COLO668 (cell line): ENCODE data around the gene GPR33.
A peak's percentile ranks its signal among the peaks of the same experiment; 100 is the strongest.
"Not testable (repeated sequence)": the region's sequence is repeated elsewhere in the genome, so short reads cannot be mapped to it uniquely, and the experiment has no call there.

Experiments
- DNase-seq: peaks from one replicate; lab custom pipeline; 2025; ENCODE audit not compliant: unreplicated experiment; lab: John Stamatoyannopoulos, UW

Gene GPR33

DNA sequence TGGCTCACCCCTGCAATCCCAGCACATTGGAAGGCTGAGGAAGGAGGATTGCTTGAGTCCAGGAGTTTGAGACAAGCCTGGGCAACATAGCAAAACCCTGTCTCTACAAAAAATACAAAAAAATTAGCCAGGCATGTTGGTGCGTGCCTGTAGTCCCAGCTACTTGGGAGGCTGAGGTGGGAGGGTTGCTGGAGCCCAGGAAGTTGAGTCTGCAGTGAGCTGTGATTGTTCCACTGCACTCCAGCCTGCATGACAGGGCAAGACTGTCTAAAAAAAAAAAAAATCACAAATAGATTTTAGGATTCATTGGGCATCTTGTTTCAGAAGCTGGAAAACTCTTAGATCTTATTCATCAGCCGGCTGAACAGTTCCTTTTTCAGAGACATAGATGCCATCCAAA lies 25.4 kb downstream of the GPR33 start:
- not testable (repeated sequence) for DNase-seq

DNA sequence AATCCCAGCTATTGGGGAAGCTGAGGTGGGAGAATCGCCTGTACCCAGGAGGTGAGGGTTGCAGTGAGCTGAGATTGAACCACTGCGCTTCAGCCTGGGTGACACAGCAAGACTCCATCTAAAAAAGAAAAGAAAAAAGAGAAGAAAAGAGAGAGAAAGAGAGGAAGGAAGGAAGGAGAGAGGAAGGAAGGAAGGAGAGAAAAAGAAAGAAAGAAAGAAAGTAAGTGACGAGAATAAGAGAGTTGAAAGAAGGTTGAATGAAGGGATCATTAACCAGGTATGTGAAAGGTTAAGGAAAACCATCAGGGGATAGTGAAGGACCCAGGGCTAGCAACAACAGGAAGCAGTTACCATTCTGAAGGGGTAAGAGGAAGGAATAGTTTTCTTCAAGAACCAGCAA lies 26.3 kb downstream of the GPR33 start:
- DNase-seq: no peak

DNA sequence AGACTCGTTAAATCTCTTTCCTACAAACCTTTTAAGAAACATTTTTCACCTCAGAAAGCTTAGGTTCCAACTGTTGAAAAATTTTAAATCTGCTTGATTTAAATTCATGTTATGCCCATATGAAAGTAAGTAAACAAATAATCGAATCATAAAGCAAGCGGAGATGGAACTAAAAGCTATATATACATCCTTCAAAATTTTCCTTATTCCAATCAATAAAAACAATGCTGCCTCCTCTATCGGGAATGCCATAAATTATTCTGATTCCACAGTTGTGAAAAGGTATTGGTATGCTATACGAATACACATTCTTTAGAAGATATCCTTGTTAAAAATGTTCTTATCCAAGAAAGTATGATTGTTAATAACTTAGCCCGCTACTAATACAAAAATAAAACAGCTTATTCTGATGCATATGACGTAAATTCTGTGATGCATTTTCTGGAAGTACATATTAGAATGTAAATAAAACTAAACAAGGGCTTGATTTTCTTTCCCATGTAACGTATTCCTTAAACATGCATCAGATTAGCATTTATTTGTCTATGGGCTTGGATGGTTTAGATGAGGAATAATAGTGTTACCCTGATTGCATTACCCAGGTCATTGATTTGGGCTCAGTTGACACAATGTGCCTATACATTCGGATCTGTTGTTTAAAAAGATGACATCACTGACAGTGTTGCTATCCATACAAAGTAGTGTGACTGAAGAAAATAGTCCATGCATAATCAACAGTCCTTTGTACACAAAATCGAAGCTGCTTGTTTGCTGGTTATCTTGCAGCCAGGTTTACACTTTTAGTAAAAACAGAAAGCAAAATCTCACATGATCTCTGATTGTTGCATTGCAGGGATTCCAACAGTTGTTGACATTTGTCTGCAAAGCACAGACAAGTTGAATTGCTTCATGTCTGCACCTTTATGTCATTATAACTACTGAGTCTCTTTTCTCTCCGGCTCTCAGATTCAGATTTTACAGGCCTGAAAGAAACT lies 29.9 kb downstream of the GPR33 start:
- DNase-seq: no peak

DNA sequence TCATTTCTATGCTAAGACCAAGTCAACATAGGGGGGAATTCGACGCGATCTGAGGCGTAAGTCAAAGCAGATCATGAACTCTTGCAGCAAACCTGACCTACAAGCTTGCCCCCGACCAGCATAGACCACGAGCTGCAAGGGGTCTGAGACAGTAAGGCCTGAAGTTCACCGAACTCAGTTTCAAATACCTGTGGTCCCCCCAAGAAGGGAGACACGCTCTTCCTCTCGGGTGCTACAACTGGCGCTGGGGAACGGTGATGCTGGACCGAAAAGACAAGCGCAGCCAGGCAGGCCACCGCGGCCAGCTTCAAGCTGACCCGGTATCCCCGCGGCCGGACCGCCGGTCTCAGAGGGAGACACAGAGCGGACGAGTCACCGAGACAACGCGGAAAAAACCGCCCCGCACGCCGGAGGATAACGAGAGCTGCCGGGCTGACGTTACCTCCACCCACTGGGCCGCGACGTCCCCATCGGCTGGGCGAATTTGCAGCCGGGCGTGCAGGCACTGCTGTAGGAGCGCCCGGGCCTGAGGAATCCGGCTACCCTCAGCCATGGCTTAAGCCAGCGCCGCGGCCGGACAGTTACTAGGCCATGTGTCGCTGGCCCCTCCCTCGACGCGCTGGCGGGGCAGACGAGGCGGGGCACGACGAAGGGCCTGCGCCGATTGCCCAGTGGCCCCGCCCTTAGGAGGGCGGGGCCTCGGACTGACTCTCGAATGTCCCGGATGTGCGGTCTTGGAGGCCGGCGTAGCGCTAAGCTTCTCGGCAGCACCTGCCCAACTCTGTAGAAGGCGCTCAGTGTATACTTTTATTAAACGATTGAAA lies 30.8 kb downstream of the GPR33 start, which contains the start of gene DTD2:
Gene DTD2 (minus strand): TSS at position 666 of the 824 bp plus-strand sequence. CDS start 113 bp downstream, at position 553.
- peak; percentile 99 for DNase-seq

DNA sequence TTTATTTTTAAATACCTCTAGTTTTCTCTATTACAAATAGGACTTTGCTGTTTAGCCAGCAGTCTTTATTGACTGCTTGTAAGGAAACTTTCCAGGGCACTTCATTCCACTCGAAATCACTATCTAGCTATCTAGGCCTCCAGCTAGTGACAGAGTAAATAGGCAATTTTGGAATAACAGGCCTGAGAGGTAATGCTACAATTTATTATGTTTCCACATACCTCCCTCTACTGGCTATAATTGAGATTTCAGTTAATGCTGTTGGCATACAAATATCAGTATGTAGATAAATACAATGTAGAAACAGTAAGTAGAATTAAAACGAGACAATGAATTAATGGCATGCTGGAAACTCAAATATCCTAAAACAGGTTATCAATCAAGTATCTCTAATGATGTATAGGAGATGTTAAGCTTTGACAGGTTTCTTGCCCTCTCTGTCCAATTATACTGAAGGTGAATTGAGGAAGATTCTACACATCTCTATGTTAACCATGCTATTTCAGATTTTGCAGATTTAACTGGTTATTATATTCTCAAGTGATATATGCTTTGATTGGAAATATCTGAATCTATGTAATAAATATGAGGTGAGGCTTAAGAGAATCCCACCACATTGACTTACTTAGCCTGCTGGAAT lies 37.7 kb downstream of the GPR33 start:
- DNase-seq: no peak

DNA sequence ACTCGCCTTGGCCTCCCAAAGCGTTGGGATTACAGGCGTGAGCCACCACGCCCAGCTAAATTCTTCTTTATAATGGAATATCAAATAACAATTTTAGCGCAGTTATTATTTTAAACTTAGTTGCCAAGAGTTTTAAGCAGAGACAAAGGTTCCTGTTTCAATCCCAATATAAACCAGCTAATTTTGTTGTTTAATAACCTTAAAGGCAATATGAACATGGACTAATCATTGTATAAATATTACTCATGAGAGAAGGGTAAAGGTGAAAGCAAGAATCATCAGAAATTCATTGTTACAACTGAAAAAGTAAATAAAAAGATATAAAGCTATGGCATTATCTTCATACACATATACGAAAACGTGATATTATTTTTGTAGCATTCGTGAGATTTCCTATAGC lies 38.7 kb downstream of the GPR33 start:
- no peak for DNase-seq

DNA sequence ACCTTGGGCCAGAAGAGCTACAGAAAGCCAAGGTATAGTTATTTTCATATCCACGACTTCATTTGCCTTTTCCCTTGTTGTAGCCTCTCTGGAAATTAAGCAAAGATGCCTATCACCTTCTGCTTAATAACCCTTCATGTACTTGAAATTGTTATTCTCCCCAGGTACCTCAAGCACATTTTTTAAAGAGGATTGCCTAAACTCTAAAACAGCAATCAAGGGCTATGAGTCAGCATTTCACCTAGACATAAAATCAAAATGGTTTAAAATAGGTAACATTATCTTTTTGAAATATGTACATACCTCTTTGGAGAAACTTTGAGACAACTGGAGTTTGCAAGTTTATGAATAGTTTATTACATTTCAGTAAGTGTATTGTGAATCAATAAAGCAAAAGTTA lies 42.1 kb downstream of the GPR33 start:
- DNase-seq: no peak

DNA sequence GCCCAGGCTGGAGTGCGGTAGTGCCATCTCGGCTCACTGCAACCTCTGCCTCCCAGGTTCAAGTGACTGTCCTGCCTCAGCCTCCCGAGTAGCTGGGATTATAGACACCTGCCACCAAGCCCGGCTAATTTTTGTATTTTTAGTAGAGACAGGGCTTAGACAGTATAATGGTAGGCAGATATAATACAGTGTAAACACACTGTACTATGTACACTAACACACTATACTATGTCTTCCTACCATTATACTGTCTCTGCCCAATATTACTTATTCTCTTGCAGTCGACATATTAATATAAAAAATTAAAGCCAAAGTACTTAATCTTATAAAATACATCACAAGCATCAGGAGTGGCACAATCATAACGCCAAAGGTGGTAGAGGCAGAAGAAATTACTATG lies 45.6 kb downstream of the GPR33 start:
- DNase-seq: no peak

DNA sequence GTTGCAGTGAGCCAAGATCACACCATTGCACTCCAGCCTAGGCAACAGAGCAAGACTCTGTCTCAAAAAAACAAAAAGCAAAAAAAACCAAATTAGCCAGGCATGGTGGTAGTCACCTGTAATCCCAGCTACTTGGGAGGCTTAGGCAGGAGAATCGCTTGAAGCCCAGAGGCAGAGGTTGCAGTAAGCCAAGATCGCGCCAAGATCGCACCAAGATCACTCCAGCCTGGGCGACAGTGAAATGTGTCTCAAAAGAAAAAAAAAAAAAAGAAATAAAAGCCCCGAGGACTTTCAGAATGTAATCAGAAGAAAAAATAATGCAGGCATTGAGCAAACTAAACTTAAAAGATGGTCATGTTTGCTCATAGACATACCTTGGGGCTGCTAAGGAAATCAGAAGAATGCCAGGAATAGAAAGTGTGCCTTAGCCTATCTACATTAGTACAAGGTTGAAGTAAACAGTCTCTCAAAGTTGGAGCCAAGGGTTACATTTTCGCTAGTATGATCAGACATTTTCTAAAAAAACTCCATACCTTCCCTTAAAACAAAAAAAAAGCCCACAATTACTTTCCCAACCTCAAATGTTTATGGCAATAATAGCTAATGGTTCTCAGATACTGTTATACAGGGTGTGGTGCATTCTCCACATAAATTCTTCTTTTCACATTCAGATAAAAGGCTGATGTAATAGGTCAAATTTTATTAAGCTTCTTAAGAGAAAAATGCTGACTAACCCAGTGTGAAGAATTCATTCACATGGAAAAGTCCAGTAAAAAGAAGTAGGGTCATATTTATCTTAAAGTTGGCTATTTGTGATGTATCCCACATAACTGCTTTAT lies 46.3 kb downstream of the GPR33 start:
- no peak for DNase-seq

DNA sequence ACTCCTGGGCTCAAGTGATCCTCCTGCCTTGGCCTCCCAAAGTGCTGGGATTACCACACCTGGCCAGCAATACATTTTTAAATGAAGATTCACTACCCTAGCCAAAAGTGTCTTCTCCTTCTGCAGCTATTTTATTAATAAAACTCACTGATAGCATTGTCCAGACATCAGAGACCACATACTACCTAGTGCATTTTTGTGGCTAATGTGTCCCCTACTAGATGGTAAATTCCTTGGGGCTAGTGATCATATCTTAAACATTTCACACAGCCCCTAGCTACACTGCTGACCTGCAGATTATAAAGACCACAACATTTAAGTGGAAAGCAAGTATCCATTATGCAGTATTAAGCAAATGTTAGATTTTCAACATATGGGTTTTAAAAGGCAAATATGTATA lies 47.6 kb downstream of the GPR33 start:
- no peak for DNase-seq

DNA sequence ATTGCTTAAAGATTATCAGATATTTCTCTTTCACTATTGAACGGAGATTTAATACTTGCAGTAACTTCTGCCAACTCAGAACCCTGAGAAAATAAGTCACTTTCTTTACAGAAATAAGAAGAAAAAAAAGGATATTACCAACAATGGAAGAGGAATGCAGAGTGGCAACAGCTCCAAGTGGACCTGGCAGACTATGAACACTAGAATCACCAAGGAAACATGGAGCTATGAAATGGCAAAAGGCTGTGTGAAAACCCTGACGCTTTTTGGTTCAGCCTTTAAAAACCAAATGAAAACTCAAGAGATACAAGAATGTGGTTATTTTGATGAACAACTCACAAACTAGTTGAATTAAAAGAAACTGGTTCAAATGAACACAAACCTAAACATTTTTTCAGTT lies 48.3 kb downstream of the GPR33 start:
- no peak for DNase-seq

DNA sequence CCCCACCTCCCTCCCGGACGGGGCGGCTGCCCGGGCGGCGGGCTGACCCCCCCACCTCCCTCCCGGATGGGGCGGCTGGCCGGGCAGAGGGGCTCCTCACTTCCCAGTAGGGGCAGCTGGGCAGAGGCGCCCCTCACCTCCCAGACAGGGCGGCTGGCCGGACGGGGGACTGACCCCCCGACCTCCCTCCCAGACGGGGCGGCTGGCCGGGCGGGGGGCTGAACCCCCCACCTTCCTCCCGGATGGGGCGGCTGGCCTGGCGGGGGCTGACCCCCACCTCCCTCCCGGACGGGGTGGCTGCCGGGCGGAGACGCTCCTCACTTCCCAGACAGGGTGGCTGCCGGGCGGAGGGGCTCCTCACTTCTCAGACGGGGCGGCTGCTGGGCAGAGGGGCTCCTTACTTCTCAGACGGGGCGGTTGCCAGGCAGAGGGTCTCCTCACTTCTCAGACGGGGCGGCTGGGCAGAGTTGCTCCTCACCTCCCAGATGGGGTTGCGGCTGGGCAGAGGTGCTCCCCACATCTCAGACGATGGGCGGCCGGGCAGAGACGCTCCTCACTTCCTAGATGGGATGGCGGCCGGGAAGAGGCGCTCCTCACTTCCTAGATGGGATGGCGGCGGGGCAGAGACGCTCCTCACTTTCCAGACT lies 50.7 kb downstream of the GPR33 start:
- DNase-seq: not testable (repeated sequence)

DNA sequence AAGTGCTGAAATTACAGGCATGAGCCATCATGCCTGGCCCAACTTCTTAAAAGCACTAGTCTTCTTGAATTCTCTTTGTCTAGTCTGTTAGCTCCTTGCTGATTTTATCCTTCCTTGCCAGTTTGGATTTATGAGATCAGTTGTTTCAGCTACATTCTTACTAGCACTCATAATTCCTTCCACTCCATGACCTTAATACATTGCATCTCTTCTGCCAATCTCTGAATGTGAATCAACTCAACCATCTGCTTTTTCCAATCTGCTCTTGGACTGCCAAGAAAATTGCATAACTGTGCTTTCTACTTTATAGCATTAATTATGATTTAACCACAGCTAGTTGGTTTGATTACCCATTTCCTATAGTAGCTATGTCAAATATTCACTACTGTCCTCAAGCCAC lies 52.6 kb downstream of the GPR33 start:
- DNase-seq: no peak
